Activated T-cell treated with anti-CD3 and anti-CD28 coated beads, Interleukin-2, amount 50 U/mL, for 48 hours (primary cell): ENCODE measurements around the gene GRK2.

ENCODE experiments used
- DNase-seq, 2 experiments: peaks; one replicate each; pipeline ENCODE4 v3.0.0-alpha.2; 2020

The GRK2 gene

GRCh38 chr11:67301313-67301921, 35.1 kb downstream of the GRK2 start:
- no peak for DNase-seq

GRCh38 chr11:67301951-67302516, 35.8 kb downstream of the GRK2 start:
- no peak for DNase-seq

- no peak for DNase-seq
Measured at GRCh38 chr11:67302571-67303131, 36.4 kb downstream of the GRK2 start.

- DNase-seq: peak; percentile 64 to 73
Measured at GRCh38 chr11:67303132-67303834, 37.0 kb downstream of the GRK2 start, which contains the start of gene SSH3. Gene SSH3 (plus strand): TSS chr11:67303530. CDS start chr11:67303626, 96 bp downstream.

GRCh38 chr11:67303835-67304411, 37.6 kb downstream of the GRK2 start:
- DNase-seq: peak in 1 of 2 experiments; percentile 54

GRCh38 chr11:67304511-67305113, 38.3 kb downstream of the GRK2 start:
- DNase-seq: no peak

- peak in 1 of 2 experiments; percentile 15 for DNase-seq
Measured at GRCh38 chr11:67306769-67307544, 40.7 kb downstream of the GRK2 start.

- no peak for DNase-seq
Measured at GRCh38 chr11:67307545-67308001, 41.3 kb downstream of the GRK2 start.

- peak in 1 of 2 experiments; percentile 17 for DNase-seq
Measured at GRCh38 chr11:67308031-67308866, 42.0 kb downstream of the GRK2 start.

GRCh38 chr11:67309166-67309565, 42.9 kb downstream of the GRK2 start:
- DNase-seq: no peak

- DNase-seq: no peak
Measured at GRCh38 chr11:67309661-67310061, 43.4 kb downstream of the GRK2 start.

GRCh38 chr11:67310246-67311050, 44.2 kb downstream of the GRK2 start:
- DNase-seq: no peak

- no peak for DNase-seq
Measured at GRCh38 chr11:67311051-67311555, 44.8 kb downstream of the GRK2 start.

GRCh38 chr11:67311556-67312082, 45.3 kb downstream of the GRK2 start:
- DNase-seq: no peak

GRCh38 chr11:67312187-67313021, 46.1 kb downstream of the GRK2 start:
- DNase-seq: peak in 1 of 2 experiments; percentile 46

GRCh38 chr11:67313125-67313890, 47.0 kb downstream of the GRK2 start:
- no peak for DNase-seq

- DNase-seq: no peak
Measured at GRCh38 chr11:67314218-67314617, 47.9 kb downstream of the GRK2 start.

- DNase-seq: no peak
Measured at GRCh38 chr11:67315325-67315909, 49.1 kb downstream of the GRK2 start.
